GM19193 (cell line): ENCODE measurements around the gene HDAC9.

Experiments used
- POLR2A ChIP-seq: IDR thresholded peaks from 4 replicates; pipeline ENCODE4 v1.6.1; 2011; ENCODE audit not compliant: insufficient read depth, insufficient read length; ENCODE audit errors: extremely low read depth

HDAC9 gene

GRCh38 chr7:18768256-18768655 is 272.7 kb downstream of the HDAC9 start:
- no peak for TF ChIP-seq POLR2A

GRCh38 chr7:18770154-18770811 is 274.7 kb downstream of the HDAC9 start:
- no peak for TF ChIP-seq POLR2A

GRCh38 chr7:18770822-18771221 is 275.3 kb downstream of the HDAC9 start:
- no peak for TF ChIP-seq POLR2A

GRCh38 chr7:18771834-18772566 is 276.5 kb downstream of the HDAC9 start:
- no peak for TF ChIP-seq POLR2A

GRCh38 chr7:18772567-18772965 is 277.0 kb downstream of the HDAC9 start:
- TF ChIP-seq POLR2A: no peak

GRCh38 chr7:18777314-18777713 is 281.8 kb downstream of the HDAC9 start:
- no peak for TF ChIP-seq POLR2A

- no peak for TF ChIP-seq POLR2A
Observed at GRCh38 chr7:18778594-18778993, 283.0 kb downstream of the HDAC9 start.

GRCh38 chr7:18780266-18780665 is 284.7 kb downstream of the HDAC9 start:
- no peak for TF ChIP-seq POLR2A

GRCh38 chr7:18780938-18781337 is 285.4 kb downstream of the HDAC9 start:
- TF ChIP-seq POLR2A: no peak

- TF ChIP-seq POLR2A: no peak
Observed at GRCh38 chr7:18786196-18786727, 290.7 kb downstream of the HDAC9 start.

GRCh38 chr7:18786796-18787195 is 291.2 kb downstream of the HDAC9 start:
- TF ChIP-seq POLR2A: no peak

- no peak for TF ChIP-seq POLR2A
Observed at GRCh38 chr7:18788026-18788425, 292.5 kb downstream of the HDAC9 start.

GRCh38 chr7:18792871-18793595 is 297.5 kb downstream of the HDAC9 start:
- no peak for TF ChIP-seq POLR2A

GRCh38 chr7:18796216-18796615 is 300.7 kb downstream of the HDAC9 start:
- TF ChIP-seq POLR2A: no peak

- no peak for TF ChIP-seq POLR2A
Observed at GRCh38 chr7:18798088-18798906, 302.7 kb downstream of the HDAC9 start.

GRCh38 chr7:18799899-18800298 is 304.4 kb downstream of the HDAC9 start:
- no peak for TF ChIP-seq POLR2A

- TF ChIP-seq POLR2A: no peak
Observed at GRCh38 chr7:18803923-18804322, 308.4 kb downstream of the HDAC9 start.
